Retina (tissue), 1 donor: ENCODE data around the gene MAP4K2.
"Not testable (repeated sequence)": the region's sequence is repeated elsewhere in the genome, so short reads cannot be mapped to it uniquely, and the experiment has no call there.

ENCODE experiments used
- DNase-seq: peaks from one replicate; pipeline ENCODE4 v3.0.0-alpha.2; 2016

MAP4K2 gene

GRCh38 chr11:64803158-64803845 lies at the start of gene MAP4K2:
MAP4K2 (minus strand) TSS chr11:64803214; CDS start chr11:64803149, 65 bp downstream.
- DNase-seq: peak; percentile 80

GRCh38 chr11:64851831-64852351 lies 48.9 kb upstream of the MAP4K2 start:
- DNase-seq: no peak

GRCh38 chr11:64850979-64851567 lies 48.1 kb upstream of the MAP4K2 start:
- no peak for DNase-seq

- no peak for DNase-seq
Observed at GRCh38 chr11:64849598-64850356, 46.8 kb upstream of the MAP4K2 start.

- DNase-seq: no peak
Observed at GRCh38 chr11:64848826-64849597, 46.0 kb upstream of the MAP4K2 start.

- no peak for DNase-seq
Observed at GRCh38 chr11:64848214-64848825, 45.3 kb upstream of the MAP4K2 start.

GRCh38 chr11:64846998-64847666 lies 44.1 kb upstream of the MAP4K2 start:
- DNase-seq: peak; percentile 89

GRCh38 chr11:64845776-64846129 lies 42.7 kb upstream of the MAP4K2 start:
- not testable (repeated sequence) for DNase-seq

- DNase-seq: no peak
Observed at GRCh38 chr11:64845129-64845775, 42.2 kb upstream of the MAP4K2 start.

- DNase-seq: peak; percentile 63
Observed at GRCh38 chr11:64844330-64845128, 41.5 kb upstream of the MAP4K2 start, which contains the start of gene CDC42BPG. CDC42BPG (minus strand) TSS chr11:64844653; CDS start chr11:64844569, 84 bp downstream.

GRCh38 chr11:64843686-64844329 lies 40.8 kb upstream of the MAP4K2 start:
- DNase-seq: no peak

- DNase-seq: no peak
Observed at GRCh38 chr11:64842851-64843685, 40.1 kb upstream of the MAP4K2 start.

GRCh38 chr11:64842366-64842759 lies 39.3 kb upstream of the MAP4K2 start:
- no peak for DNase-seq

- no peak for DNase-seq
Observed at GRCh38 chr11:64841592-64842365, 38.8 kb upstream of the MAP4K2 start.

GRCh38 chr11:64839887-64840782 lies 37.1 kb upstream of the MAP4K2 start:
- DNase-seq: no peak

GRCh38 chr11:64839335-64839734 lies 36.3 kb upstream of the MAP4K2 start:
- DNase-seq: no peak
